Karpas-422 (cell line): ENCODE results near the gene CLK2. TPM values are rescaled to one million over a fixed set of nuclear protein-coding genes. Genes with fewer than 3 reads are reported as not detected.
"Not testable (repeated sequence)": the region's sequence is repeated elsewhere in the genome, so short reads cannot be mapped to it uniquely, and the experiment has no call there.

Experiments used
- DNase-seq: peaks from one replicate; pipeline ENCODE4 v3.0.0-alpha.2; 2015
- H2AFZ ChIP-seq: fragments of 200-600 bp; sonication (generic); 2 replicates; pipeline ENCODE4 v1.6.1; 2014; ENCODE audit warnings: antibody characterized with exemption, low read length, mixed read lengths
- H3K27ac ChIP-seq: fragments of 200-600 bp; sonication (generic); 2 replicates; pipeline ENCODE4 v1.5.1; 2014; ENCODE audit warnings: mild to moderate bottlenecking, low read length, moderate library complexity
- H3K27me3 ChIP-seq: fragments of 200-600 bp; sonication (generic); 2 replicates; pipeline ENCODE4 v1.6.1; 2014; ENCODE audit warnings: low read length, mixed read lengths
- H3K36me3 ChIP-seq: fragments of 200-600 bp; sonication (generic); 2 replicates; pipeline ENCODE4 v1.6.1; 2014; ENCODE audit warnings: low read length, mixed read lengths; ENCODE audit not compliant: insufficient read depth
- H3K4me1 ChIP-seq: fragments of 200-600 bp; sonication (generic); 2 replicates; pipeline ENCODE4 v1.6.1; 2014; ENCODE audit warnings: mild to moderate bottlenecking, low read length, mixed read lengths
- H3K4me2 ChIP-seq: fragments of 200-600 bp; sonication (generic); 2 replicates; pipeline ENCODE4 v1.6.1; 2014; ENCODE audit warnings: low read length, low read depth, mild to moderate bottlenecking; ENCODE audit not compliant: poor library complexity, severe bottlenecking
- H3K4me3 ChIP-seq: fragments of 200-600 bp; sonication (generic); 2 replicates; pipeline ENCODE4 v1.5.1; 2014; ENCODE audit warnings: mild to moderate bottlenecking, antibody characterized with exemption, low read length, mixed read lengths
- H3K79me2 ChIP-seq: fragments of 200-600 bp; sonication (generic); 2 replicates; pipeline ENCODE4 v1.6.1; 2014; ENCODE audit warnings: mild to moderate bottlenecking, low read length, mixed read lengths
- H3K9ac ChIP-seq: fragments of 200-600 bp; sonication (generic); 2 replicates; pipeline ENCODE4 v1.6.0; 2014; ENCODE audit warnings: low read length
- H3K9me2 ChIP-seq: fragments of 200-600 bp; sonication (generic), shearing (Covaris generic); replicated peaks from 2 replicates; pipeline ENCODE4 v1.6.0; 2014; ENCODE audit warnings: mild to moderate bottlenecking, low read length, moderate library complexity; ENCODE audit not compliant: insufficient read depth
- H3K9me3 ChIP-seq: fragments of 300-700, 200-600 bp; sonication (generic); 2 replicates; pipeline ENCODE4 v1.6.1; 2014; ENCODE audit warnings: low read length, mixed read lengths
- H4K20me1 ChIP-seq: fragments of 200-600 bp; sonication (generic); 2 replicates; pipeline ENCODE4 v1.6.1; 2014; ENCODE audit warnings: mild to moderate bottlenecking, antibody characterized with exemption, low read length, low read depth; ENCODE audit not compliant: insufficient read depth
- total RNA-seq: library from RNA; depleted of rRNA; stranded (reverse); fragments of >200 nt; shearing (Covaris generic); gene quantifications from 2 replicates; pipeline ENCODE4 v1.2.3, GENCODE V29; 2014; ENCODE audit warnings: low replicate concordance

CLK2 gene
- total RNA-seq, 1 experiment from 2014 or later: 78.7 TPM

DNA sequence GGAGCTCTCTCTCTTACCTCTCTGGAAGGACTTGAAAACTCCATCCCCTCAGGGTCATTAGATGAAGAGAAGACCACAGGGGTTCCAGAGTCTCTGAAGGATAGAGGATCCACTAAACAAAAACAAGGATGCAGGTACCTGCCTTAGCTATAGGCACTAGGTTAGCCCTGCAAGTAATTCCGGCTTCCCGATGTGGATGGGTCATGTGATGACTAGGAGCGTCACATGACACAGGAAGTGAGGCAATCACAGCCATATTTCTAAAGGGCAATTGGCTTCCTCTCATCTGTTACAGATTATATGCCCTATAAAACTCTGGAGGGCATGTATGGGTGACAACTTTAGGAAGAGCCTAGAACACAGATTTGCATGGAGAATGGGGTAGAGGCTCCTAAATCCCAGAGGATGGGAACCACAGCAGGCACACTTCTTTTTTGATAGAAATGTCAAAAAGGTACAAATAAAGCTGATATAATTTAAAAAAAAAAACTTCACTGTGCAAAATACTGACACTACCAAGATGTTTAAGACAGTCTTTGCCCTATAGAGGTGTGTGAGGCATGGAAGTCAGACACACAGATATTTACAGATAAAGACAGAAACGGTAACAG is 32.1 kb downstream of the CLK2 start:
- Histone ChIP-seq H2AFZ (0 out of 2 replicates have a peak overlapping the region, but pooled peaks have one; percentile 17), H3K9me2 (no peaks in the 10 kb centered on the region), H3K79me2 (peaks cover 16% of the 10 kb centered on the region), H3K27me3 (no peaks in the 10 kb centered on the region), H3K4me2 (peak overlapping the region; percentile 67), H3K4me1 (peaks cover 41% of the 10 kb centered on the region), H3K36me3 (no peaks in the 10 kb centered on the region), H3K27ac (peak overlapping the region; percentile 40; the same call in 1 of the 2 replicates), H3K9me3 (no peaks in the 10 kb centered on the region), H4K20me1 (no peaks in the 10 kb centered on the region), H3K9ac (peak overlapping the region; percentile 64), H3K4me3 (peak overlapping the region; percentile 73)
- peak; percentile 91 for DNase-seq

DNA sequence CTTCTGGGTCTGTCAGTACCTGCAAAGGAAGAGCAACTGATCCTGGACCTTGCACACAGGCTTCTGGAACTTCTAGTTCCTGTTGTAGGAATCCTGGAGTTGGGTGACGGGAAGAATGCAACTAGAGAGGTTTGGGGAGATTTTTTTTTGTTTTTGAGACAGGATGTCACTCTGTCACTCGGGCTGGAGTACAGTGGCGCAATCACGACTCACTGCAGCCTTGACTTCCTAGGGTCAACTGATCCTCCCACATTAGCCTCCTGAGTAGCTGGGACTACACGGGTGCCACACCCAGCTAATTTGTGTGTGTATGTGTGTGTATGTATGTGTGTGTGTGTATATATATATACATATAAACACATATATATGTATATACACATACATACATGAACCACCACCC is 36.9 kb downstream of the CLK2 start:
- Histone ChIP-seq H3K9me2 (no peaks in the 10 kb centered on the region), H2AFZ (no peak overlapping the region), H3K9ac (no peak overlapping the region), H3K4me1 (peaks cover 7% of the 10 kb centered on the region), H3K9me3 (no peaks in the 10 kb centered on the region), H3K79me2 (no peaks in the 10 kb centered on the region), H3K27me3 (no peaks in the 10 kb centered on the region), H4K20me1 (no peaks in the 10 kb centered on the region), H3K36me3 (no peaks in the 10 kb centered on the region), H3K4me3 (no peak overlapping the region), H3K4me2 (no peak overlapping the region), H3K27ac (no peak overlapping the region)
- no peak for DNase-seq

- H2AFZ ChIP-seq, H3K4me1 ChIP-seq, H3K4me2 ChIP-seq, H3K79me2 ChIP-seq, H3K4me3 ChIP-seq, H3K9me3 ChIP-seq, H3K9me2 ChIP-seq, H3K27me3 ChIP-seq, H3K27ac ChIP-seq, H3K9ac ChIP-seq, H4K20me1 ChIP-seq, DNase-seq, H3K36me3 ChIP-seq: not testable (repeated sequence)
These were observed 37.9 kb downstream of the CLK2 start for GRCh38 chr1:155235375-155235774.

- H3K36me3 ChIP-seq, H3K9ac ChIP-seq, H3K9me2 ChIP-seq, DNase-seq, H3K9me3 ChIP-seq, H4K20me1 ChIP-seq, H3K79me2 ChIP-seq, H2AFZ ChIP-seq, H3K4me3 ChIP-seq, H3K4me1 ChIP-seq, H3K4me2 ChIP-seq, H3K27ac ChIP-seq, H3K27me3 ChIP-seq: not testable (repeated sequence)
These were observed 39.8 kb downstream of the CLK2 start for GRCh38 chr1:155233502-155233901.

DNA sequence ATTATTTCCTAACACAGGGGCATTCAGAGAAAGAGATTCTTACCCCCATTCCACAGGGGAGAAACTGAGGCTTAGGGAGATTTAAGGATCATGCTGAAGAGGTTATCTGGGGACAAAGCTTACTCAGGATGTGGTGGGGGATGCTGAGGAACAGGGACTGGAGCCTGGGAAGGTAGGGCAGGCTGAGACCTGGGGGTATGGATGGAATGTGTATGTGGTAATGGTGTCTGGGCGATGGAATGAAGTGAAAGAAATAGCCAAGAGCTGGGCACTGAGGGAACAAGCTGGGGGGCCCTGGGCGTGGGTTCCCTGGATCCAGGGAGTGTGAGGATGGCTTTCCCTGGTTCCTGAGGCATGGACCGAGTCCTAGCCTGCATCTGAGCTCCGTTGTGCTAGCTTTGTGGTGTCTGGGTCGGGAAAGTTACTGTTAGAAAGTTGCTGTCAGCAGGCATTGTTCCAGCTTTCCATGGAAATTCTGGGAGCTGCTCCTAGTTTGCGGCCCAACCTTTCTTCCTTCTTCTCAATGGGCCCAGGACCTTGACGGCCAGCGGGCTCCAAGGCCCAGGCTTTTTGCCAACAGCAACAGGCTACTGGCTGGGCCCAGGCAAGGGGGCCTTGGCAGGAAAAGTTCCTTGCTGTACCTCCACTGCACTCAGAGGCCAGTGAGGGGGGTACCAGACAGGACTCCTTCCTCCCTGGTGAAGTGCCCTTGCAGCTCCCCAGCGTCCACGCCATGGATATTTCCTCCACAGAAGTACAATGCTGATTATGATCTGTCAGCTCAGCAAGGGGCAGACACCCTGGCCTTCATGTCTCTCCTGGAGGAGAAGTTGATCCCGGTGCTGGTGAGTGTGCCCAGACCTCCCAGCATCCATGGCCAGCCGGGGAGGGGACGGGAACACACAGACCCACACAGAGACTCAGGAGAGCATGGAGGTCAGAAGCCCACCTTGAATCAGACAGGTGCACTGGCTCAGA is 41.0 kb downstream of the CLK2 start:
- not testable (repeated sequence) for H2AFZ ChIP-seq, H3K36me3 ChIP-seq, H3K4me1 ChIP-seq, H3K9ac ChIP-seq, H3K79me2 ChIP-seq, H3K4me3 ChIP-seq, H3K4me2 ChIP-seq, H3K27ac ChIP-seq, H4K20me1 ChIP-seq, H3K9me3 ChIP-seq, H3K27me3 ChIP-seq, H3K9me2 ChIP-seq, DNase-seq

DNA sequence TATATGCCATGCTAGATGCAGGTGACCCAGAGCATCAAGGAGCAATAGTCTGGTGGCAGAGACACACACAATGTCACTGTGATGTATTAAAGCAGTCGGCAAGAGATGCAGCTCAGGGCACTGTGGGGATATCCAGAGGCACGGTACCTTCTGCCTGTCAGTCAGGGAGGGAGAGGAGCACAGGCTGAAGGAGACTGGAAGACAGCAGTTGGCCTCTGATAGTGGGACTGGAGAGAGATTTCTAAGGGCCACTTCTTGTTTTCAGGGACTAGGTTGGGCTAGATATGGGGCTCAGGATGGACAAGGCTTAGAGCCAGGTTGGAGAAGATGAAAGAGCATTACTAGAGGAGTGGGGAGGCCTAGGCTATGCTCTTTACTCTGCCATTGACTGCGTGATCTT is 42.0 kb downstream of the CLK2 start:
- not testable (repeated sequence) for H3K4me1 ChIP-seq, H3K79me2 ChIP-seq, H2AFZ ChIP-seq, H3K4me3 ChIP-seq, H4K20me1 ChIP-seq, H3K9me3 ChIP-seq, H3K36me3 ChIP-seq, H3K4me2 ChIP-seq, H3K9ac ChIP-seq, H3K9me2 ChIP-seq, H3K27me3 ChIP-seq, DNase-seq, H3K27ac ChIP-seq

- Histone ChIP-seq H3K4me3 (peak overlapping the region; percentile 66), H4K20me1 (no peaks in the 10 kb centered on the region), H3K9me2 (no peaks in the 10 kb centered on the region), H3K4me2 (peak overlapping the region; percentile 95), H3K27me3 (no peaks in the 10 kb centered on the region), H3K79me2 (peaks cover 18% of the 10 kb centered on the region), H2AFZ (peak overlapping the region; percentile 10; the same call in 1 of the 2 replicates), H3K4me1 (peaks cover 42% of the 10 kb centered on the region), H3K36me3 (no peaks in the 10 kb centered on the region), H3K9ac (peak overlapping the region; percentile 79), H3K9me3 (no peaks in the 10 kb centered on the region), H3K27ac (peak overlapping the region; percentile 61; the same call in 1 of the 2 replicates)
- no peak for DNase-seq
These were observed 45.2 kb downstream of the CLK2 start for GRCh38 chr1:155228096-155228427.

DNA sequence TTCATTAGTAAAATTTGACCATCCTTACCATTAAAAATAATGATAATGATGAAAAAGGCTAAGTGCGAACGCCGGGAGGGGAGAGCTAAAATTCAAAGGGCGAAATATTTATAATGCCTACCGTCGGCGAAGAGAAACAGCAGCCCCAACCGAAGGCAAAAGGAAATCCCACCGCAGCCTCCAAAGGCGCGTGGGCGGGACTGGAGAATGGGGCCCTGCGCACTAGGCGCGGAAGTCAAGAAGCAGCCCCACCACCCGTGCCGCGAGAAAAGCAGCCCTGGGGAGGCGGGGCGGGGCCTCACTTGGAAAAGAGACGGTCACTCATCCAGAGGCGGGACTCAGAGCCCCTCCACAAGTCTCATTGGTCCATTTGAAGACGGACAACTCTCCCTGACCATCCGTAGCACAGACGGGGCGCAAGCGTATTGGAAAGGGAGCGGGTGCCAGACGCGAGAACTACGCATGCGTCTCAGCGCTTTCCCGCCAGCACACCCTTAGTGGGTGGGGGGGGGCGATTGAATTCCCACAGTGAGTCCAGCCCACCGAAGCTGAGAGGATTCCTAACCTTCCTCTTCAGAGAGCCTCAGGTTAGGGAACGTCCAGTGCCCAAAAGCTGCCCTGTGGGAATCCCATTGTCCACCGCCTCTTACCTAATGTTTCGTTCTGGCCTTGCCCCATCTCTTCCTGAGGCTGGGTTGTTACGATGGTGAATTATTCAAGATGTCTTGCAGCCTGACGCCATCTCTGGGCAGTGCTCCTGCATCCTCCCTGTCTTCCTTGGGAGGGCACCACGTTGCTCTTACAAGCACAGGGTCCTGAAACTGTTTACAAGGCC is 45.8 kb downstream of the CLK2 start:
- H3K9me3 ChIP-seq: no peaks in the 10 kb centered on the region
- no peaks in the 10 kb centered on the region for H4K20me1 ChIP-seq
- H3K4me3 ChIP-seq: peak overlapping the region; percentile 85
- H3K4me2 ChIP-seq: peak overlapping the region; percentile 95
- DNase-seq: peak; percentile 99
- no peaks in the 10 kb centered on the region for H3K9me2 ChIP-seq
- H3K27ac ChIP-seq: peak overlapping the region; percentile 92
- peaks cover 18% of the 10 kb centered on the region for H3K79me2 ChIP-seq
- H3K4me1 ChIP-seq: peaks cover 47% of the 10 kb centered on the region
- peak overlapping the region; percentile 10; the same call in 1 of the 2 replicates for H2AFZ ChIP-seq
- no peaks in the 10 kb centered on the region for H3K27me3 ChIP-seq
- H3K36me3 ChIP-seq: no peaks in the 10 kb centered on the region
- peak overlapping the region; percentile 93 for H3K9ac ChIP-seq
